WTC11 (cell line): ENCODE results near the gene PRKCE. TPM values are rescaled to one million over a fixed set of nuclear protein-coding genes. Genes with fewer than 3 reads are reported as not detected.

ENCODE experiments used
- ATAC-seq: fragments of 200-7000 bp; cut with Tn5 transposase; 2 replicates; pipeline ENCODE4 v1.10.0; 2021; ENCODE audit warnings: mild to moderate bottlenecking, moderate library complexity
- CTCF ChIA-PET: fragments of 300-600 bp; sonication (Branson Sonifier 250); formaldehyde crosslinking; loops from one replicate; lab custom pipeline; 2021; ENCODE audit warnings: antibody characterized with exemption; lab: Charles Lee
- POLR2A ChIA-PET: fragments of 350-600 bp; sonication (Branson Sonifier 250); formaldehyde crosslinking; loops from one replicate; lab custom pipeline; 2021; ENCODE audit warnings: antibody characterized with exemption; lab: Charles Lee
- DNase-seq: peaks from one replicate; pipeline ENCODE4 v3.0.0; 2021; ENCODE audit warnings: low spot score
- H3K27ac Mint-ChIP-seq: 2 replicates; pipeline ENCODE4 v1.8.0; 2021; ENCODE audit warnings: mixed read lengths
- H3K27me3 Mint-ChIP-seq: 2 replicates; pipeline ENCODE4 v1.8.0; 2021; ENCODE audit warnings: low read depth, mild to moderate bottlenecking, moderate library complexity, mixed read lengths
- H3K36me3 Mint-ChIP-seq: 2 replicates; pipeline ENCODE4 v1.8.0; 2021; ENCODE audit warnings: mixed read lengths
- H3K4me1 Mint-ChIP-seq: 2 replicates; pipeline ENCODE4 v1.8.0; 2022; ENCODE audit warnings: mixed read lengths
- H3K4me3 Mint-ChIP-seq: 2 replicates; pipeline ENCODE4 v1.8.0; 2021; ENCODE audit warnings: mild to moderate bottlenecking, moderate library complexity, mixed read lengths
- H3K9me3 Mint-ChIP-seq: 2 replicates; pipeline ENCODE4 v1.8.0; 2021; ENCODE audit warnings: mixed read lengths
- ATF1 ChIP-seq: sonication (generic); formaldehyde crosslinking; IDR thresholded peaks from 2 replicates; pipeline ENCODE4 v1.8.1; 2023; ENCODE audit warnings: mild to moderate bottlenecking, moderate library complexity, missing genetic modification reagents
- CREM ChIP-seq: sonication (generic); formaldehyde crosslinking; IDR thresholded peaks from 2 replicates; pipeline ENCODE4 v1.8.1; 2022; ENCODE audit warnings: mild to moderate bottlenecking, missing genetic modification reagents, moderate library complexity
- FOXJ3 ChIP-seq: sonication (generic); formaldehyde crosslinking; IDR thresholded peaks from 2 replicates; pipeline ENCODE4 v1.9.0; 2021; ENCODE audit warnings: missing genetic modification reagents, mild to moderate bottlenecking, borderline replicate concordance
- FOXP1 ChIP-seq: sonication (generic); formaldehyde crosslinking; IDR thresholded peaks from 2 replicates; pipeline ENCODE4 v1.8.0; 2022; ENCODE audit warnings: missing genetic modification reagents, mild to moderate bottlenecking, moderate library complexity, borderline replicate concordance
- GTF2I ChIP-seq: fragments of 250-450 bp; sonication (Bioruptor Pico); conservative IDR thresholded peaks from 2 replicates; pipeline ENCODE4 v1.4.0; 2021; ENCODE audit warnings: mild to moderate bottlenecking
- HMGA2 ChIP-seq: fragments of 250-450 bp; sonication (Bioruptor Pico); IDR thresholded peaks from 2 replicates; pipeline ENCODE4 v1.4.0; 2021; ENCODE audit warnings: mild to moderate bottlenecking, moderate library complexity
- MAX ChIP-seq: sonication (generic); formaldehyde crosslinking; IDR thresholded peaks from 2 replicates; pipeline ENCODE4 v1.8.0; 2022; ENCODE audit warnings: mild to moderate bottlenecking, missing genetic modification reagents
- NFATC4 ChIP-seq: fragments of 250-450 bp; sonication (Bioruptor Pico); IDR thresholded peaks from 2 replicates; pipeline ENCODE4 v1.9.0; 2021; ENCODE audit warnings: mild to moderate bottlenecking
- NR2C2 ChIP-seq: sonication (generic); formaldehyde crosslinking; IDR thresholded peaks from 2 replicates; pipeline ENCODE4 v1.8.0; 2022; ENCODE audit warnings: mild to moderate bottlenecking, missing genetic modification reagents
- NR3C1 ChIP-seq: sonication (generic); formaldehyde crosslinking; conservative IDR thresholded peaks from 2 replicates; pipeline ENCODE4 v1.8.1; 2023; ENCODE audit warnings: low read depth, mild to moderate bottlenecking, missing genetic modification reagents
- SMAD4 ChIP-seq: sonication (generic); formaldehyde crosslinking; IDR thresholded peaks from 2 replicates; pipeline ENCODE4 v1.8.0; 2022; ENCODE audit warnings: mild to moderate bottlenecking, missing genetic modification reagents
- SOX15 ChIP-seq: fragments of 250-450 bp; sonication (Bioruptor Pico); IDR thresholded peaks from 2 replicates; pipeline ENCODE4 v1.9.0; 2021; ENCODE audit warnings: mild to moderate bottlenecking
- SP1 ChIP-seq: sonication (generic); formaldehyde crosslinking; conservative IDR thresholded peaks from 2 replicates; pipeline ENCODE4 v1.8.1; 2022; ENCODE audit warnings: missing genetic modification reagents
- TCF7 ChIP-seq: sonication (generic); formaldehyde crosslinking; IDR thresholded peaks from 2 replicates; pipeline ENCODE4 v1.8.0; 2022; ENCODE audit warnings: mild to moderate bottlenecking, low read depth, missing genetic modification reagents, moderate library complexity
- ZNF232 ChIP-seq: sonication (generic); formaldehyde crosslinking; IDR thresholded peaks from 2 replicates; pipeline ENCODE4 v1.8.0; 2022; ENCODE audit warnings: mild to moderate bottlenecking, missing genetic modification reagents
- total RNA-seq: library from RNA; stranded (reverse); gene quantifications from 3 replicates; pipeline ENCODE4 v1.2.3, GENCODE V29; 2021
- TF ChIP-seq, protein P1 (sequence below): fragments of 250-450 bp; sonication (Bioruptor Pico); IDR thresholded peaks from 2 replicates; pipeline ENCODE4 v1.8.0; 2021; ENCODE audit warnings: mild to moderate bottlenecking
- TF ChIP-seq, protein P2 (sequence below): fragments of 250-450 bp; sonication (Bioruptor Pico); IDR thresholded peaks from 2 replicates; pipeline ENCODE4 v1.9.0; 2021; ENCODE audit warnings: mild to moderate bottlenecking
- TF ChIP-seq, protein P3 (sequence below): sonication (generic); formaldehyde crosslinking; conservative IDR thresholded peaks from 2 replicates; pipeline ENCODE4 v1.8.1; 2023; ENCODE audit warnings: mild to moderate bottlenecking, low read depth, missing genetic modification reagents, moderate library complexity
- TF ChIP-seq, protein P4 (sequence below): sonication (generic); formaldehyde crosslinking; IDR thresholded peaks from 2 replicates; pipeline ENCODE4 v1.8.1; 2023; ENCODE audit warnings: mild to moderate bottlenecking, missing genetic modification reagents

The PRKCE gene
- total RNA-seq, 1 experiment from 2014 or later, result 5.8 TPM

DNA sequence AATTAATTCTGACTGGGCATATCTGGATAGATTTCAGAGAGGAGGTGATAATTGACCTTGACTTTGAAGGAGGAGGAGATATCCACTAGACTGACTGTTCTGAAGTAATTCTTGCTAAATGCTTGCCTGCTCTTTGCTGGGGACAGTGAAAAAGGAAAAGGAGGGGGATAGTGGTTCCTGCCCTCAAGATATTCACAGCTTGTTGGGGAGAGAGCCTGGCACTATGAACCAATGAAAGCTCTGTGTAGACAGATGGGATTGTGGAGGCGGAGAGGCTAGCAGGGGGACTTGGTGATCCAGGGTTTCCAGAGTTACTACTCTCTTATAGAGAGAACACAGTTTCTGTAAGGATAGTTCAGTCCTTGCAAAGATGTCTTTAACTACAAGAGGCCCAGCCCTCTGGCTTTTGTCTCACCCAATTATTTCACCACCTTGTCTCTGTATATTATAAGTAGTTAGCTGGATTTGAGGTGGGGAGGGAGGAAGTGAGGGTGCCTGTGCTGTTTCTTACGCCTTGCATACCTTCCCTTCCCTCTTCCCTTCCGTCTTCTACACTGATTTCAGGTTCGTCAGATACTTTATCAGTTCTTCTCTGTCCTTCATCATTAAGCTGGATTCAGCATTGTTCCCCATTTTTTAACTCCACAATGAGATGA is 190.4 kb downstream of the PRKCE start (continued):
- TF ChIP-seq, protein P1, sequence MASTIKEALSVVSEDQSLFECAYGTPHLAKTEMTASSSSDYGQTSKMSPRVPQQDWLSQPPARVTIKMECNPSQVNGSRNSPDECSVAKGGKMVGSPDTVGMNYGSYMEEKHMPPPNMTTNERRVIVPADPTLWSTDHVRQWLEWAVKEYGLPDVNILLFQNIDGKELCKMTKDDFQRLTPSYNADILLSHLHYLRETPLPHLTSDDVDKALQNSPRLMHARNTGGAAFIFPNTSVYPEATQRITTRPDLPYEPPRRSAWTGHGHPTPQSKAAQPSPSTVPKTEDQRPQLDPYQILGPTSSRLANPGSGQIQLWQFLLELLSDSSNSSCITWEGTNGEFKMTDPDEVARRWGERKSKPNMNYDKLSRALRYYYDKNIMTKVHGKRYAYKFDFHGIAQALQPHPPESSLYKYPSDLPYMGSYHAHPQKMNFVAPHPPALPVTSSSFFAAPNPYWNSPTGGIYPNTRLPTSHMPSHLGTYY (CRISPR knock-in tag), result no peak
- TF ChIP-seq GTF2I (CRISPR knock-in tag) (no peak), SP1 (CRISPR knock-in tag) (no peak), ATF1 (CRISPR knock-in tag) (no peak)

GRCh38 chr2:45843136-45843535 is 191.7 kb downstream of the PRKCE start:
- Mint-ChIP-seq H3K27ac (no peak overlapping the region), H3K9me3 (no peaks in the 10 kb centered on the region), H3K4me1 (no peaks in the 10 kb centered on the region), H3K36me3 (no peaks in the 10 kb centered on the region), H3K27me3 (no peaks in the 10 kb centered on the region), H3K4me3 (no peak overlapping the region)
- ATAC-seq (no peak), DNase-seq (no peak)
- CTCF ChIA-PET, result no interaction called here
- POLR2A ChIA-PET, result no interaction called here
- no peak for TF ChIP-seq NR3C1 (CRISPR knock-in tag)
- no peak for TF ChIP-seq ZNF232 (CRISPR knock-in tag)
- TF ChIP-seq, protein P2, sequence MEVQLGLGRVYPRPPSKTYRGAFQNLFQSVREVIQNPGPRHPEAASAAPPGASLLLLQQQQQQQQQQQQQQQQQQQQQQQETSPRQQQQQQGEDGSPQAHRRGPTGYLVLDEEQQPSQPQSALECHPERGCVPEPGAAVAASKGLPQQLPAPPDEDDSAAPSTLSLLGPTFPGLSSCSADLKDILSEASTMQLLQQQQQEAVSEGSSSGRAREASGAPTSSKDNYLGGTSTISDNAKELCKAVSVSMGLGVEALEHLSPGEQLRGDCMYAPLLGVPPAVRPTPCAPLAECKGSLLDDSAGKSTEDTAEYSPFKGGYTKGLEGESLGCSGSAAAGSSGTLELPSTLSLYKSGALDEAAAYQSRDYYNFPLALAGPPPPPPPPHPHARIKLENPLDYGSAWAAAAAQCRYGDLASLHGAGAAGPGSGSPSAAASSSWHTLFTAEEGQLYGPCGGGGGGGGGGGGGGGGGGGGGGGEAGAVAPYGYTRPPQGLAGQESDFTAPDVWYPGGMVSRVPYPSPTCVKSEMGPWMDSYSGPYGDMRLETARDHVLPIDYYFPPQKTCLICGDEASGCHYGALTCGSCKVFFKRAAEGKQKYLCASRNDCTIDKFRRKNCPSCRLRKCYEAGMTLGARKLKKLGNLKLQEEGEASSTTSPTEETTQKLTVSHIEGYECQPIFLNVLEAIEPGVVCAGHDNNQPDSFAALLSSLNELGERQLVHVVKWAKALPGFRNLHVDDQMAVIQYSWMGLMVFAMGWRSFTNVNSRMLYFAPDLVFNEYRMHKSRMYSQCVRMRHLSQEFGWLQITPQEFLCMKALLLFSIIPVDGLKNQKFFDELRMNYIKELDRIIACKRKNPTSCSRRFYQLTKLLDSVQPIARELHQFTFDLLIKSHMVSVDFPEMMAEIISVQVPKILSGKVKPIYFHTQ (CRISPR knock-in tag), result no peak

GRCh38 chr2:45844796-45845457 is 193.5 kb downstream of the PRKCE start:
- CTCF ChIA-PET, result interaction anchor here (1.0 kb wide), 1 partner anchor 34 kb away, joined by 3 read pairs; no protein-coding TSS in a partner anchor

GRCh38 chr2:45845566-45845965 is 194.1 kb downstream of the PRKCE start:
- no peak overlapping the region for H3K4me3 Mint-ChIP-seq
- CTCF ChIA-PET, result interaction anchor here (1.0 kb wide), 1 partner anchor 35 kb away, joined by 3 read pairs; no protein-coding TSS in a partner anchor
- H3K4me1 Mint-ChIP-seq, result no peaks in the 10 kb centered on the region
- H3K27me3 Mint-ChIP-seq, result no peaks in the 10 kb centered on the region
- POLR2A ChIA-PET, result no interaction called here
- DNase-seq, result no peak
- no peak overlapping the region for H3K27ac Mint-ChIP-seq
- H3K36me3 Mint-ChIP-seq, result no peaks in the 10 kb centered on the region
- H3K9me3 Mint-ChIP-seq, result peaks cover 4% of the 10 kb centered on the region
- no peak for ATAC-seq
- TF ChIP-seq TCF7 (CRISPR knock-in tag) (no peak), NR3C1 (CRISPR knock-in tag) (no peak), NFATC4 (CRISPR knock-in tag) (no peak), HMGA2 (CRISPR knock-in tag) (no peak)
- TF ChIP-seq, protein P3, sequence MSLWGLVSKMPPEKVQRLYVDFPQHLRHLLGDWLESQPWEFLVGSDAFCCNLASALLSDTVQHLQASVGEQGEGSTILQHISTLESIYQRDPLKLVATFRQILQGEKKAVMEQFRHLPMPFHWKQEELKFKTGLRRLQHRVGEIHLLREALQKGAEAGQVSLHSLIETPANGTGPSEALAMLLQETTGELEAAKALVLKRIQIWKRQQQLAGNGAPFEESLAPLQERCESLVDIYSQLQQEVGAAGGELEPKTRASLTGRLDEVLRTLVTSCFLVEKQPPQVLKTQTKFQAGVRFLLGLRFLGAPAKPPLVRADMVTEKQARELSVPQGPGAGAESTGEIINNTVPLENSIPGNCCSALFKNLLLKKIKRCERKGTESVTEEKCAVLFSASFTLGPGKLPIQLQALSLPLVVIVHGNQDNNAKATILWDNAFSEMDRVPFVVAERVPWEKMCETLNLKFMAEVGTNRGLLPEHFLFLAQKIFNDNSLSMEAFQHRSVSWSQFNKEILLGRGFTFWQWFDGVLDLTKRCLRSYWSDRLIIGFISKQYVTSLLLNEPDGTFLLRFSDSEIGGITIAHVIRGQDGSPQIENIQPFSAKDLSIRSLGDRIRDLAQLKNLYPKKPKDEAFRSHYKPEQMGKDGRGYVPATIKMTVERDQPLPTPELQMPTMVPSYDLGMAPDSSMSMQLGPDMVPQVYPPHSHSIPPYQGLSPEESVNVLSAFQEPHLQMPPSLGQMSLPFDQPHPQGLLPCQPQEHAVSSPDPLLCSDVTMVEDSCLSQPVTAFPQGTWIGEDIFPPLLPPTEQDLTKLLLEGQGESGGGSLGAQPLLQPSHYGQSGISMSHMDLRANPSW (CRISPR knock-in tag), result no peak
- TF ChIP-seq, protein P2 (CRISPR knock-in tag), result no peak

More at GRCh38 chr2:45844796-45845457, 193.5 kb downstream of the PRKCE start:
- Mint-ChIP-seq H3K4me1 (no peaks in the 10 kb centered on the region), H3K36me3 (no peaks in the 10 kb centered on the region), H3K4me3 (no peak overlapping the region), H3K27me3 (no peaks in the 10 kb centered on the region), H3K9me3 (peaks cover 4% of the 10 kb centered on the region), H3K27ac (no peak overlapping the region)
- ATAC-seq (no peak), DNase-seq (no peak)
- no peak for TF ChIP-seq SOX15
- no peak for TF ChIP-seq NR3C1 (CRISPR knock-in tag)
- no peak for TF ChIP-seq NFATC4 (CRISPR knock-in tag)
- TF ChIP-seq CREM, result no peak
- TF ChIP-seq, protein P4, sequence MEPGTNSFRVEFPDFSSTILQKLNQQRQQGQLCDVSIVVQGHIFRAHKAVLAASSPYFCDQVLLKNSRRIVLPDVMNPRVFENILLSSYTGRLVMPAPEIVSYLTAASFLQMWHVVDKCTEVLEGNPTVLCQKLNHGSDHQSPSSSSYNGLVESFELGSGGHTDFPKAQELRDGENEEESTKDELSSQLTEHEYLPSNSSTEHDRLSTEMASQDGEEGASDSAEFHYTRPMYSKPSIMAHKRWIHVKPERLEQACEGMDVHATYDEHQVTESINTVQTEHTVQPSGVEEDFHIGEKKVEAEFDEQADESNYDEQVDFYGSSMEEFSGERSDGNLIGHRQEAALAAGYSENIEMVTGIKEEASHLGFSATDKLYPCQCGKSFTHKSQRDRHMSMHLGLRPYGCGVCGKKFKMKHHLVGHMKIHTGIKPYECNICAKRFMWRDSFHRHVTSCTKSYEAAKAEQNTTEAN (CRISPR knock-in tag), result no peak
- TF ChIP-seq FOXP1 (CRISPR knock-in tag), result no peak
- no peak for TF ChIP-seq SMAD4 (CRISPR knock-in tag)
- no peak for TF ChIP-seq FOXJ3 (CRISPR knock-in tag)
- no peak for TF ChIP-seq MAX
- TF ChIP-seq NR2C2 (CRISPR knock-in tag), result no peak
- POLR2A ChIA-PET, result no interaction called here
